ENCODE results near the gene FHIT. TPM values are rescaled to one million over a fixed set of nuclear protein-coding genes. Genes with fewer than 3 reads are reported as not detected.

FHIT gene
- total and polyA plus RNA-seq, 4 donors = 2.6 to 21.3 (median 8.7) TPM

DNA sequence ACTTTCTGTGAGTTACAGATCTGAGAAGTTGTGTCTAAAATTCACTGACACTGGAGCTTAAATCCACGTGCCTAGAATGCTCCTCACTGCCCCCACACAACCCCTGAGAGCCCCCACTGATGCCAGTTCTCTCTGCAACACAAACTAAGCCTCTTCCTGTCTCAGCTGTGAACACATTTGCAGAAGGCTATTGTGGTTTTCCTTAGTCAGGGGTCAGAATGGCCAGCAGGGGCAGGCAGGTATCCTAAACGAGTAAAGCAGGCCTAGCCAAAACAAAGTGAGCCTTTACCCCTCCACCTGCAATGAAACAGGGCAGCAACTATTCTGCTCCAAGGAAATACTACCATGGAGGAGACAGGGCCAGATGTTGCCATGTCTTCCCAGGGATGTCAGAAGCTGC is 78.6 kb downstream of the FHIT start:
- Histone ChIP-seq H3K36me3 (ENCODE audit: control insufficient read depth in 4 of 4, insufficient read depth in 4 of 4, low read length in 4 of 4) (no peaks in the 10 kb centered on the region), H3K4me1 (ENCODE audit: control insufficient read depth in 5 of 5, insufficient read depth in 5 of 5, low read length in 5 of 5) (no peaks in the 10 kb centered on the region), H3K27ac (ENCODE audit: low read depth in 1 of 2, low read length in 1 of 2) (no peak overlapping the region), H3K27me3 (ENCODE audit: control insufficient read depth in 3 of 3, insufficient read depth in 3 of 3, low read length in 2 of 3) (no peaks in the 10 kb centered on the region), H3K9me3 (ENCODE audit: control insufficient read depth in 4 of 4, insufficient read depth in 3 of 4, low read length in 3 of 4) (no peaks in the 10 kb centered on the region), H3K9ac (ENCODE audit: insufficient read depth in 1 of 2, low read length in 2 of 2) (no peak overlapping the region), H3K4me3 (no peak overlapping the region)
- DNase-seq (no peak), ATAC-seq (ENCODE audit: insufficient read depth, low FRiP score) (no peak)
- 12 to 39% methylated on average over 2 of the region's 2 CpGs for WGBS, 2 donors
- TF ChIP-seq CTCF (IDR thresholded peaks at IDR 0.05; ENCODE audit: control extremely low read depth, extremely low read depth) = no peak

- Histone ChIP-seq H3K27ac (ENCODE audit: low read depth in 1 of 2, low read length in 1 of 2) (no peak overlapping the region), H3K36me3 (ENCODE audit: control insufficient read depth in 4 of 4, insufficient read depth in 4 of 4, low read length in 4 of 4) (no peaks in the 10 kb centered on the region), H3K27me3 (ENCODE audit: control insufficient read depth in 3 of 3, insufficient read depth in 3 of 3, low read length in 2 of 3) (no peaks in the 10 kb centered on the region), H3K4me1 (ENCODE audit: control insufficient read depth in 5 of 5, insufficient read depth in 5 of 5, low read length in 5 of 5) (no peaks in the 10 kb centered on the region), H3K9ac (ENCODE audit: insufficient read depth in 1 of 2, low read length in 2 of 2) (no peak overlapping the region), H3K4me3 (no peak overlapping the region), H3K9me3 (ENCODE audit: control insufficient read depth in 4 of 4, insufficient read depth in 3 of 4, low read length in 3 of 4) (no peaks in the 10 kb centered on the region)
- no peak for DNase-seq
- no peak for TF ChIP-seq CTCF (IDR thresholded peaks at IDR 0.05; ENCODE audit: control extremely low read depth, extremely low read depth)
- no peak for ATAC-seq (ENCODE audit: insufficient read depth, low FRiP score)
- WGBS, 2 donors = 95 to 96% methylated on average over 1 of the region's 1 CpG
Measured at GRCh38 chr3:61172203-61172602, 79.0 kb downstream of the FHIT start.

GRCh38 chr3:61169621-61170251 is 81.5 kb downstream of the FHIT start:
- Histone ChIP-seq H3K36me3 (ENCODE audit: control insufficient read depth in 4 of 4, insufficient read depth in 4 of 4, low read length in 4 of 4) (no peaks in the 10 kb centered on the region), H3K9ac (ENCODE audit: insufficient read depth in 1 of 2, low read length in 2 of 2) (no peak overlapping the region), H3K9me3 (ENCODE audit: control insufficient read depth in 4 of 4, insufficient read depth in 3 of 4, low read length in 3 of 4) (peaks cover 0 to 2% (median 0%) of the 10 kb centered on the region in 4 donors), H3K27ac (ENCODE audit: low read depth in 1 of 2, low read length in 1 of 2) (no peak overlapping the region), H3K4me3 (no peak overlapping the region), H3K27me3 (ENCODE audit: control insufficient read depth in 3 of 3, insufficient read depth in 3 of 3, low read length in 2 of 3) (no peaks in the 10 kb centered on the region), H3K4me1 (ENCODE audit: control insufficient read depth in 5 of 5, insufficient read depth in 5 of 5, low read length in 5 of 5) (no peaks in the 10 kb centered on the region)
- TF ChIP-seq CTCF (IDR thresholded peaks at IDR 0.05; ENCODE audit: control extremely low read depth, extremely low read depth) = no peak
- DNase-seq = no peak
- 92 to 97% methylated on average over 2 of the region's 2 CpGs for WGBS, 2 donors
- no peak for ATAC-seq (ENCODE audit: insufficient read depth, low FRiP score)

DNA sequence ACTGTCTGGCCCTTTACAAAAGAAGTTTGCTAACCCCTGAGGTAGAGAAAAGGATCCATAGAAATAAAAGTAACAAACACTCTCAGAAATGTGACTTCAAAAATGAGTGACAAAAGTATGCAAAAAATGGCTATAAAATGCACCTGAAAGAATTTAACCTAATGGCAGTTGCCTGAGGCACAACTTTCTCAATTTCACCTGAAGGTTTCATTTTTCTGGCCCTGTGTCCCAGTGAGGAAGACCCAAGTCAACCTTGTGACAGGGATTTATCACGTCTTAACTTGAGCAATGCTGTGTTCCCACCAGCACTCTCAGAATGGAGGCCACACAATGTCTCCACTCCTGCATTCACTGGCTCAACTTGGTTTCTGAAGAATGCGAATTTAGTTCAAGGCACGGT is 83.0 kb downstream of the FHIT start:
- ATAC-seq (ENCODE audit: insufficient read depth, low FRiP score) = no peak
- no peaks in the 10 kb centered on the region for H3K4me1 ChIP-seq (ENCODE audit: control insufficient read depth in 5 of 5, insufficient read depth in 5 of 5, low read length in 5 of 5)
- peaks cover 0 to 3% (median 0%) of the 10 kb centered on the region in 4 donors for H3K9me3 ChIP-seq (ENCODE audit: control insufficient read depth in 4 of 4, insufficient read depth in 3 of 4, low read length in 3 of 4)
- WGBS, 2 donors = 94 to 96% methylated on average over 3 of the region's 3 CpGs
- H3K9ac ChIP-seq (ENCODE audit: insufficient read depth in 1 of 2, low read length in 2 of 2) = no peak overlapping the region
- no peak for DNase-seq
- H3K36me3 ChIP-seq (ENCODE audit: control insufficient read depth in 4 of 4, insufficient read depth in 4 of 4, low read length in 4 of 4) = no peaks in the 10 kb centered on the region
- no peak for TF ChIP-seq CTCF (IDR thresholded peaks at IDR 0.05; ENCODE audit: control extremely low read depth, extremely low read depth)
- no peaks in the 10 kb centered on the region for H3K27me3 ChIP-seq (ENCODE audit: control insufficient read depth in 3 of 3, insufficient read depth in 3 of 3, low read length in 2 of 3)
- no peak overlapping the region for H3K4me3 ChIP-seq
- no peak overlapping the region for H3K27ac ChIP-seq (ENCODE audit: low read depth in 1 of 2, low read length in 1 of 2)

Data from lung (tissue), 12 donors.